Esophagus muscularis mucosa (tissue), 4 donors: Measurements from ENCODE around the gene CORO6.

Source experiments
- CTCF ChIP-seq, 3 experiments: fragments of 200-600 bp in 2 of 3; fragments of 450-650 bp in 1 of 3; sonication (generic) in 2 of 3; IDR thresholded peaks; one replicate each; pipeline ENCODE4 v1.5.1; 2017 to 2019; ENCODE audit warnings: antibody characterized with exemption in 3 of 3, mild to moderate bottlenecking in 2 of 3, moderate library complexity in 1 of 3
- EP300 ChIP-seq: sonication (generic); formaldehyde crosslinking; IDR thresholded peaks from one replicate; pipeline ENCODE4 v1.6.1; 2017; ENCODE audit warnings: antibody characterized with exemption
- POLR2A ChIP-seq: fragments of 450-650 bp; IDR thresholded peaks from one replicate; pipeline ENCODE4 v1.6.1; 2017; ENCODE audit warnings: antibody characterized with exemption, moderate library complexity, mild to moderate bottlenecking, low read depth

DNA sequence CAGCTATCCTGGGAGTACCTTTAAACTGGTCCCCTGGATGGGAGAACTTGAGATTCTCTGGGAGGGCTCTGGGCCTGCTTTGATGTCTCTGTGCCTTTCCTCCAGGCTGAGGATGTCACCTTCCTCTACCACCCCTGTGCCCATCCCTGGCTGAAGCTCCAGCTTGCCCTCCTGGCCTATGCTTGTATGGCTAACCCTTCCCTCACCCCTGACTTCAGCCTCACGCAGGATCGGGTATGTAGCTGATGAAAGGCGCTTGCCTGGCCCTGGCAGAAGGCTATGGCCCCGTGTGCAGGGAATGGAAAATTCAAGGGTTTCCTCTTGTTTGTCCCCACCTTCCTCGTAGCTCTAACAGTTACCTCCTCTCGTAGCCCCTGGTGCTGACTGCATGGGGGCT, 51.2 kb downstream of the CORO6 start:
- TF ChIP-seq EP300 (no peak), CTCF (IDR thresholded peaks at IDR 0.05) (no peak), POLR2A (no peak)
